Mucosa of stomach (tissue), 1 donor: ENCODE data around the gene NEURL1B.
"Not testable (repeated sequence)": the region's sequence is repeated elsewhere in the genome, so short reads cannot be mapped to it uniquely, and the experiment has no call there.

Experiments
- H3K27me3 ChIP-seq: one replicate; pipeline ENCODE4 v1.7.0; 2013; ENCODE audit warnings: mild to moderate bottlenecking, low read length; ENCODE audit not compliant: control insufficient read depth, insufficient read depth
- H3K36me3 ChIP-seq: one replicate; pipeline ENCODE4 v1.7.0; 2013; ENCODE audit warnings: low read length; ENCODE audit not compliant: control insufficient read depth, insufficient read depth
- H3K4me1 ChIP-seq: one replicate; pipeline ENCODE4 v1.7.0; 2013; ENCODE audit warnings: mild to moderate bottlenecking, low read length; ENCODE audit not compliant: control insufficient read depth, insufficient read depth
- H3K4me3 ChIP-seq: one replicate; pipeline ENCODE4 v1.7.0; 2013; ENCODE audit warnings: low read length
- H3K9ac ChIP-seq: one replicate; pipeline ENCODE4 v1.7.0; 2013; ENCODE audit warnings: mild to moderate bottlenecking, low read length, moderate library complexity
- H3K9me3 ChIP-seq: one replicate; pipeline ENCODE4 v1.7.0; 2013; ENCODE audit warnings: mild to moderate bottlenecking, low read length, moderate library complexity; ENCODE audit not compliant: control insufficient read depth
- donor health status: Pancreatic carcinoma.

The NEURL1B gene

GRCh38 chr5:172678362-172678874 lies 37.4 kb downstream of the NEURL1B start:
- H3K9ac ChIP-seq, H3K36me3 ChIP-seq, H3K27me3 ChIP-seq, H3K9me3 ChIP-seq, H3K4me3 ChIP-seq: not testable (repeated sequence)
- peaks cover 18% of the 10 kb centered on the region for H3K4me1 ChIP-seq

- Histone ChIP-seq H3K9me3 (no peaks in the 10 kb centered on the region), H3K4me1 (peaks cover 18% of the 10 kb centered on the region), H3K4me3 (no peak overlapping the region), H3K9ac (no peak overlapping the region), H3K27me3 (no peaks in the 10 kb centered on the region), H3K36me3 (no peaks in the 10 kb centered on the region)
Measured at GRCh38 chr5:172678902-172679301, 37.8 kb downstream of the NEURL1B start.

DNA sequence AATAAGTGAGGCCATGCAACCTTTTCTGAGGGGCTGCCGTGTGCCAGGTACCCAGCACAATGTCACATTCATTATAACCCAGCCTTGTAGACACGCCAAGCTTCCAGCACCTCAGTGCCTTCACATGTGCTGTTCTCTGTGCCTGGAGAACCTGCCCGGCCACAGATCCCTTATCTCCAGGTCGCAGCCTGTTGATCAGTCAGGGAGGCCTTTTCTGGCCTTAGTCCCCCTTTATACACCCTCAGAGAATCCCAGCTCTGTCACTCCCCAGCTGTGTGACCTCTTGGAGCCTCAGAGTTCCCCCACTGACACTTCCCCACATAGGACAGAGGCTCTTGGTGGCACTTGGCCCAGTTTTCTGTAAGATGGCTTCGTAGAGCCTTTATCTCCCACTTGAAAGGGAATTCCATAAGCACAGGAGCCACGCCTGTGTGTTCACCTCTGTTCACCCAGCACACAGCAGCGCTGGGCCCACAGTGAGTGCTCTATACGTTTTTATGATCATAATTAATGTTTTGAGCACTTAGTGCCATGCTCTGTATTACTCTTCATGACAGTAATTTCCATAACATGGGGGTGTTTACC lies 38.7 kb downstream of the NEURL1B start:
- Histone ChIP-seq H3K4me3 (no peak overlapping the region), H3K4me1 (peaks cover 18% of the 10 kb centered on the region), H3K36me3 (no peaks in the 10 kb centered on the region), H3K27me3 (no peaks in the 10 kb centered on the region), H3K9me3 (no peaks in the 10 kb centered on the region), H3K9ac (no peak overlapping the region)

DNA sequence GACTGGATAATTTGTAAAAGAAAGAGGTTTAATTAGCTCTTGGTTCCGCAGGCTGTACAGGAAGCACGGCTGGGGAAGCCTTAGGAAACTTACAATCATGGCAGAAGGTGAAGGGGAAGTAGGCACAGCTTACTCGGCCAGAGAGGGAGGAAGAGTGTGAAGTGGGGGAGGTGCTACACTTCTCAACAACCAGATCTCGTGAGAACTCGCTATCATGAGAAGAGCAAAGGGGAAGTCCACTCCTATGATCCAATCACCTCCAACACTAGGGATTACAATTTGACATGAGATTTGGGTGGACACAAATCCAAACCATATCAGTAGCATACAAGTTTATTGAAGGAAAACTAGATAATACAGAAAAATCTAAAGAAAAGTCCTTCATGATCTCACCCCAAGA lies 39.9 kb downstream of the NEURL1B start:
- Histone ChIP-seq H3K4me3 (no peak overlapping the region), H3K27me3 (no peaks in the 10 kb centered on the region), H3K9ac (no peak overlapping the region), H3K4me1 (peaks cover 18% of the 10 kb centered on the region), H3K36me3 (no peaks in the 10 kb centered on the region), H3K9me3 (no peaks in the 10 kb centered on the region)

- no peaks in the 10 kb centered on the region for H3K9me3 ChIP-seq
- no peaks in the 10 kb centered on the region for H3K36me3 ChIP-seq
- peaks cover 18% of the 10 kb centered on the region for H3K4me1 ChIP-seq
- H3K9ac ChIP-seq, result no peak overlapping the region
- H3K4me3 ChIP-seq, result no peak overlapping the region
- H3K27me3 ChIP-seq, result no peaks in the 10 kb centered on the region
Measured at GRCh38 chr5:172681421-172681820, 40.4 kb downstream of the NEURL1B start.

- Histone ChIP-seq H3K4me1 (peaks cover 23% of the 10 kb centered on the region), H3K9me3 (no peaks in the 10 kb centered on the region), H3K36me3 (no peaks in the 10 kb centered on the region), H3K9ac (no peak overlapping the region), H3K27me3 (no peaks in the 10 kb centered on the region), H3K4me3 (no peak overlapping the region)
Measured at GRCh38 chr5:172683264-172683644, 42.2 kb downstream of the NEURL1B start.

GRCh38 chr5:172683645-172684471 lies 42.8 kb downstream of the NEURL1B start:
- Histone ChIP-seq H3K27me3 (no peaks in the 10 kb centered on the region), H3K9ac (no peak overlapping the region), H3K9me3 (no peaks in the 10 kb centered on the region), H3K36me3 (no peaks in the 10 kb centered on the region), H3K4me1 (peaks cover 24% of the 10 kb centered on the region), H3K4me3 (no peak overlapping the region)

GRCh38 chr5:172685091-172685490 lies 44.0 kb downstream of the NEURL1B start:
- Histone ChIP-seq H3K27me3 (no peaks in the 10 kb centered on the region), H3K9ac (no peak overlapping the region), H3K36me3 (no peaks in the 10 kb centered on the region), H3K4me3 (no peak overlapping the region), H3K4me1 (peaks cover 16% of the 10 kb centered on the region), H3K9me3 (no peaks in the 10 kb centered on the region)

DNA sequence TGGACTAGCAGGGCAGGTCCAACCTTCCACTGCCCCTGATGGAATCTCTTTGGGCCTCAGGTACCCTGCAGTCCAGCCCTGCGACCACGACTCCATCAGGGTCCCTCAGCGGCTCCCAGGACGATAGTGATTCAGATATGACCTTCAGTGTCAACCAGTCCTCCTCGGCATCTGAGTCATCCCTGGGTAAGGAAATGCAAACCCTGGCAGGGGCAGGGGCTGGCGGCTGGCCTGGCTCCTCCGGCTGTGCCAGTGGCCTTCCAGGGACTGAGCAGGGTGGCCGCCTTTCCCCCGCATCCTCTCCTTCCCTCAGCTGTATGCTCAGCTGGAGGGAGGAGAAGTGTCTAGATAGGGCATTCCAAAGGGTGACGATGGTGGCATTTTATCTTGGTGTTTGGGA lies 45.0 kb downstream of the NEURL1B start:
- Histone ChIP-seq H3K36me3 (no peaks in the 10 kb centered on the region), H3K9me3 (no peaks in the 10 kb centered on the region), H3K9ac (no peak overlapping the region), H3K4me3 (no peak overlapping the region), H3K27me3 (no peaks in the 10 kb centered on the region), H3K4me1 (peaks cover 15% of the 10 kb centered on the region)

DNA sequence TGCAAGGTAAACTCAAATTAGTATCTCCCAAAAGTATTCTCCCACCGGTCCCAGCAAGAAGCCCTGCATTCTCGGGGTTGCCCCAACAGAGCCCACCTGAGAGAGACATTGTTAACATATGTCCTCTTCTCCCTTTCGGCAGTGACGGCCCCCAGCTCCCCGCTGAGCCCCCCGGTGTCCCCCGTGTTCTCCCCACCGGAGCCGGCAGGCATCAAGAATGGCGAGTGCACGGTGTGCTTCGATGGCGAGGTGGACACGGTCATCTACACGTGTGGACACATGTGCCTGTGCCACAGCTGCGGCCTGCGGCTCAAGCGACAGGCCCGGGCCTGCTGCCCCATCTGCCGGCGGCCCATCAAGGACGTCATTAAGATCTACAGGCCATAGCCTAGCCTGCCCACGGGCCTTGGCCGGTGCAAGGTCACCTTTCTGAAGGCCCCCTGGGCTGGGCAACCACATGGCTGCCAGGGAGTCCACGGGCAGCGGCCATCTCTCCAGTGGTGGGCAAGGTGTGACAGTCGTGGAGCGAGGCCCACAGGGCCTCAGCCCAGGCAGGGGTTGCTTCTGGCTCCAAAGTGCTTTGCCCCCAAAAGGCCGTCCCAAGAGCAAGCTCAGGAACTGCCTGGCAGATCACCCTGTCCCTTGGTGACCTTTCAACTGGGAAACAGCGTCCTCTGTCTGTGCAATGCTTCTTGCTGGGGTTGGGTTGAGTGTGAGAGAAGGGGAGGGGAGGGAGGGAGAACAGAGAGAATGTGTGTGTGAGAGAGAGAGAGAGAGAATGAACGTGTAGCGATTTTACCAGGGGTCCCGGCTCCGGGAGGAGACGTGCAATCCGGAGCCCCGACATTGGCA lies 45.7 kb downstream of the NEURL1B start:
- H3K9me3 ChIP-seq, result no peaks in the 10 kb centered on the region
- H3K4me3 ChIP-seq, result no peak overlapping the region
- H3K9ac ChIP-seq, result no peak overlapping the region
- no peaks in the 10 kb centered on the region for H3K36me3 ChIP-seq
- H3K27me3 ChIP-seq, result no peaks in the 10 kb centered on the region
- peaks cover 15% of the 10 kb centered on the region for H3K4me1 ChIP-seq

GRCh38 chr5:172687940-172688339 lies 46.9 kb downstream of the NEURL1B start:
- Histone ChIP-seq H3K4me3 (no peak overlapping the region), H3K4me1 (peaks cover 15% of the 10 kb centered on the region), H3K9ac (no peak overlapping the region), H3K36me3 (no peaks in the 10 kb centered on the region), H3K27me3 (no peaks in the 10 kb centered on the region), H3K9me3 (no peaks in the 10 kb centered on the region)
